CMK (cell line): Measurements from ENCODE around the gene NUP210.
"Not testable (repeated sequence)": the region's sequence is repeated elsewhere in the genome, so short reads cannot be mapped to it uniquely, and the experiment has no call there.

Source experiments
- DNase-seq: peaks from one replicate; pipeline ENCODE4 v3.0.0-alpha.2; 2010; ENCODE audit warnings: low read depth

NUP210 gene

GRCh38 chr3:13420045-13420830, at the start of gene NUP210:
Gene NUP210, minus strand, starts transcription at chr3:13420322. Its CDS starts 96 bp downstream, at chr3:13420226.
- peak; percentile 62 for DNase-seq

- no peak for DNase-seq
These were observed 46.7 kb upstream of the NUP210 start for GRCh38 chr3:13466781-13467180.

DNA sequence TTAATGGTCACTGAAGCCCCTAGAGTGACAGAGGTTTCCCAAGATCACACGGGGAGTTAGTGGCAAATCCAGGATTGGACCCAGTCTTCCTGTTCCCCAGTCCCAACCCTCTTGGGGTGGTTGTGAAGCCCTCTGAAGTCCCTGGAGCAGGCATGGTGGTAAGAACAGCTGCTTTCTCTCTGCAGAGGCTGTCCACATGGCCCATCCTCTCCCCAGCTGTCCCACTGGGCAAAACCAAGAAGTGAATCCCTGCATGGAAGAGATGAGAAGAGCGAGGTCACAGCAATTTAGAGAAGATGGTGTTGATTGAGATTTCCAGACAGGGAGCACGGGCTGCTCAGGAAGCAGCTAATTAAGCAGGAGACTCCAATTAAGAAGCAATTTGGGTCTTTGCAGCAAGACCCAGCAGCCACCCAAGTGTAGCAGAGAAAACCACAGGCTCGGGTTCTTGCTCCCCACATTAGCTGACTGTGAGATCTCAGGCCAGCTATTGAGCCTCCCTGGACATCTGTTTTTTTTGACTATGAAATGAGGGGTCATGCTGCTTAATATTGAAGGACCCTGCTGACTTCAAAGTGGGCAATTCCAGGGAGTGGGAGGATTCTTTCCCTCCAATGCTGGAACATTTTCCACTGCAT, 45.2 kb upstream of the NUP210 start:
- DNase-seq = no peak

GRCh38 chr3:13463618-13464400, 43.7 kb upstream of the NUP210 start:
- no peak for DNase-seq

DNA sequence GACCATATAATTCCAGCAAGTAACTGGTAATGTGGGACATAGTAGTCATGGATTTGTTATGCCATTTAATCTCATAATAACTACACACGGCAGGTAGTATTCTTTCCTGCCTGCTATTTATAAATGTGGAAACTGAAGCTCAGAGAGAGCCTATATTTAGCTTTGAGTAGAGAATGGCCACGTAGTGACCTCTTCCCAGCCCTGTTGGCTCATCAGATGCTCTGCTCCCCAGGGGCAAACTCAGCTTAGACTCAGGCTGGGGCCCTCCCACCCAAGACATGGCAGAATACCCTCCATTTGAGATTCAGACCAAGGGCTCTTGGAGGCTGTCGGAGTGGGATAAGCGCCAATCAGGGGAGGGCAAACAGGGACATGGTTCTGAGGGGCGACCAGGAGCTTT, 42.7 kb upstream of the NUP210 start:
- no peak for DNase-seq

DNA sequence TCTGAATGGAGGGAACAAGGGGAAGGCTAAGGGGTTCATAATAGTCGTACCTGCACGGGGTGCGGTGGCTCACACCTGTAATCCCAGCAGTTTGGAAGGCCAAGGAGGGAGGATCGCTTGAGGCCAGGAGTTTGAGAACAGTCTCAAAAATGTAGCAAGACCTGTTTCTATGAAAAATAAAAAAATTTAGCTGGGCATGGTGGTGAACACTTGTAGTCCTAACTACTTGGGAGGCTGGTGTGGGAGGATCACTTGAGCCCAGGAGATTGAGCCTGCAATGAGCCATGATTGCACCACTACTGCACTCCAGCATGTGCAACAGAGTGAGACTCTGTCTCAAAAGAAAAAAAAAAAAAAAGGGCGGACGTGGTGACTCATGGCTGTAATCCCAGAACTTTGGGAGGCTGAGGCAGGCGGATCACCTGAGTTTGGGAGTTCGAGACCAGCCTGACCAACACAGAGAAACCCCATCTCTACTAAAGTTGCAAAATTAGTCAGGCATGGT, 42.1 kb upstream of the NUP210 start:
- no peak for DNase-seq

- DNase-seq = peak; percentile 71
These were observed 41.3 kb upstream of the NUP210 start for GRCh38 chr3:13461169-13462124.

DNA sequence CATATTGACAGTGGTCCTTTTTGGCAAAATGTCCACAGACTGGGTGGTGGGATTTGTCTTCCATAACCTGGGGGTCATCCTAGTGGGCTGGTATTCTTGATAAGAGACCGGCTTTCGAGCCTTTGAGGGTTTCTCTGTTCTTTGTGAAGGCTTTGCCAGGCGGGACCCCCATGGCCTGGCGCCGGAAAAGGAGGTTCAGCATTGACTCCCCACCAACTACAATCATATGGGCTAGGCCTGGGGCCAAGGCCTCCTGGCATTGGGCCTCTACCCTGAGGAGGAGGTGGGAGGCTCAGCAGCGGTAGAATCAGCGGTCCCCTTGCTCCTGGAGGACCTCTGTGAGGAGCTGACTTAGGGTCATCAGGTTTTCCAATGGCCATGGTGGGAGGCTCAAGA, 40.2 kb upstream of the NUP210 start:
- no peak for DNase-seq

DNA sequence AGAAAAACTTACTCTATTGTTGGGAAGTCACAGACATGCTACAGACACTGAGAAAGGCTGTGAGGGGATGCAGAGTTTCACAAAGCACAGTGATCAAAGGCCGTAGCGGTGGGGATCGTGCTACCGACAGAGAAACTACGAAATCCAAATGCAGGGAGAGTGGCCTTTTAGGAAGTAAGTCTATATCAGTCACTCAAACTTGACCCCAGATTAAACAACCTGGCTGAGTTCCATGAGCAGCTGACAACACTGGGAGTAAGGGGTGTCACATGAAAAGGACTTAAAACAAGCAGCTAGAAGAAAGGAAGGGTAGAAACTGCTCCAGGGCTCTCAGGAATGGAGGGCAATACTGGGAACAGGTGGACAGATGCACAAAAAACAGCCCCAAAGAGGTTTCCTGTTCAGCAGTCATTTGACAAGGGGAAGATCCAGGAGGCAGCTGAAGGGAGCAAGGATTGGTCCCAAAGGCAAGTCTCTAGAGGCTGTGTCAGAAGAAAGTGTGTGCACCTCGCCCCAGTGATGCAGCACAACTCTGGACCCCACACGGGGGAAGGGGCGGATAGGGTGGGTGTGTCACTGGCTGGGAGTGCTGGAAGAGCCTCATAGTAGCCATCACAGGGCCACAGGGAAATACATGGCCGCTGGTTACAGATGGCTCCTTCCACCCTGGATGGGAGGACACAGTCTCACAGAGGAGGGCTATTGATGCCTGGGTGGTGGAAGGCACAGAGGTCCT, 39.7 kb upstream of the NUP210 start:
- DNase-seq = no peak

DNA sequence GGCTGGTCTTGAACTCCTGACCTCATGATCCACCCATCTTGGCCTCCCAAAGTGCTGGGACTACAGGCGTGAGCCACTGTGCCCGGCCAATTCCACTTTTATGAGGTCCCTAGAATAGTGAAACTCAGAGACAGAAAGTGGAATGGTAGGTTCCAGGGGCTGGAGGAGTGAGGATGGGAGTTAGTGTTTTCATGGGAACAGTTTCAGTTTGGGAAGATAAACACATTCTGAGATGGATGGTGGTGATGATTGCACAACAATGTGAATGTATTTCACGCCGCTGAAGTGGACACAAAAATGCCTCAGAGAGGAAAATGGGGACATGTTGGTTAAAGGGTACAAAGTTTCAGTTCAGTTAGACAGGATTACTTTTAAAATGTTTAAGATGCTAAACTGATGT, 37.5 kb upstream of the NUP210 start:
- no peak for DNase-seq

- DNase-seq = no peak
These were observed 35.5 kb upstream of the NUP210 start for GRCh38 chr3:13455644-13456043.

GRCh38 chr3:13452490-13453335, 32.6 kb upstream of the NUP210 start:
- peak; percentile 38 for DNase-seq

GRCh38 chr3:13451301-13451673, 31.2 kb upstream of the NUP210 start:
- DNase-seq = peak; percentile 21

- DNase-seq = not testable (repeated sequence)
These were observed 22.8 kb upstream of the NUP210 start for GRCh38 chr3:13442882-13443281.

- no peak for DNase-seq
These were observed 20.2 kb upstream of the NUP210 start for GRCh38 chr3:13440204-13440817.

DNA sequence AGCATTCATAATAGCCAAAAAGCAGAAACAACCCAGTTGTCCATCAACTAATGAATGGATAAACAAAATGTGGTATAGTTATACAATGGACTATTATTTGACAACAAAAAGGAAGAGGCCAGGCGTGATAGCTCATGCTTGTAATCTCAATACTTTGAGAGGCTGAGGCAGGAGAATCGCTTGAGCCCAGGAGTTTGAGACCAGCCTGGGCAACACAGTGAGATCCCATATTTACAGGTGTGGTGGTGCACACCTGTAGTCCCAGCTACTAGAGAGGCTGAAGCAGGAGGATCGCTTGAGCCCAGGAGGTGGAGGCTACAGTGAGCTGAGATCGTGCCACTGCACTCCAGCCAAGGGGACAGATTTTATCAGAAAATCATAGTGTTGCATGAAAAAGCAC, 16.1 kb upstream of the NUP210 start:
- DNase-seq = not testable (repeated sequence)

DNA sequence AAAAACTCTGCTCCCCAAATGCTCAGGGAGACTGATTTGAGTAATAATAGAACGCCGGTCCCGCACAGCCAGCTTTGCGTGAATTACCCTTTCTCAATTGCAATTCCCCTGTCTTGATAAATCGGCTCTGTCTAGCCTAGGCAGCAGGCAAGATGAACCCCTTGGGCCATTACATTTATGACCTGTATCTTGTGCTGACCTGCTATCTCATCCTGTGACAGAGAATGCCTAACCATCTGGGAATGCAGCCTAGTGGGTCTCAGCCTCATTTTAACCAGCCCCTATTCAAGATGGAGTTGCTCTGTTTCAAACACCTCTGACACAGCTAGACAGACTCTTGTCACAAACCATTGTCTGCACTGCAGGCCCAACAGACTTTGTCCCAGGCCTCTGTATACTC, 13.8 kb upstream of the NUP210 start:
- DNase-seq = no peak

GRCh38 chr3:13432093-13432492, 12.0 kb upstream of the NUP210 start:
- DNase-seq = no peak

- not testable (repeated sequence) for DNase-seq
These were observed 10.3 kb upstream of the NUP210 start for GRCh38 chr3:13430411-13430875.
